Testis (tissue), 3 donors: ENCODE measurements around the gene GBA3. TPM values are rescaled to one million over a fixed set of nuclear protein-coding genes. Genes with fewer than 3 reads are reported as not detected.

ENCODE experiments used
- DNase-seq: peaks from one replicate; pipeline ENCODE4 v3.0.0-alpha.2; 2019
- H3K27ac ChIP-seq, 2 donors: fragments of 200-600 bp; sonication (generic); one replicate each; pipeline ENCODE4 v1.5.1; 2019
- H3K27me3 ChIP-seq: fragments of 200-600 bp; sonication (generic); one replicate; pipeline ENCODE4 v1.5.1; 2019
- H3K36me3 ChIP-seq: fragments of 200-600 bp; sonication (generic); one replicate; pipeline ENCODE4 v1.5.1; 2017; ENCODE audit warnings: low read depth; ENCODE audit errors: missing control alignments
- H3K4me1 ChIP-seq: fragments of 200-600 bp; sonication (generic); one replicate; pipeline ENCODE4 v1.5.1; 2019
- H3K4me3 ChIP-seq, 2 donors: fragments of 200-600 bp; sonication (generic); one replicate each; pipeline ENCODE4 v1.5.1; 2017 to 2019
- H3K9me3 ChIP-seq: fragments of 200-600 bp; sonication (generic); one replicate; pipeline ENCODE4 v1.5.1; 2017
- CTCF ChIP-seq, 3 experiments: fragments of 450-650 bp in 2 of 3; fragments of 200-600 bp in 1 of 3; sonication (generic) in 1 of 3; IDR thresholded peaks; one replicate each; pipeline ENCODE4 v1.5.1; 2016 to 2019; ENCODE audit warnings: antibody characterized with exemption in 3 of 3, mild to moderate bottlenecking in 2 of 3, moderate library complexity in 1 of 3
- POLR2A ChIP-seq: fragments of 450-650 bp; IDR thresholded peaks from one replicate; pipeline ENCODE4 v1.6.1; 2017; ENCODE audit warnings: antibody characterized with exemption, mild to moderate bottlenecking, moderate library complexity
- WGBS, 2 donors: methylation state at CpG; one replicate each; pipeline ENCODE4 v1.1.5; 2018; 5-methylcytosine and 5-hydroxymethylcytosine counted together
- intact Hi-C: fragments of 100-400 bp; cut with DNase I; formaldehyde crosslinking; loops from one replicate; pipeline ENCODE4 v1.15.1; 2023; ENCODE audit warnings: low total_unique reads
- polyA plus RNA-seq: library from polyadenylated mRNA; stranded (reverse); fragments of 350-450 nt; fragmentation: Illumina TruSeq; extraction: RNeasy Lipid Tissue Mini Kit (QIAGEN cat#74804); gene quantifications from one replicate; pipeline ENCODE4 v1.2.3, GENCODE V29; 2014; ENCODE audit warnings: low read depth, low replicate concordance; ENCODE audit not compliant: insufficient read depth
- total RNA-seq, 2 donors: library from RNA; depleted of rRNA; stranded (reverse); fragments of >200 nt; gene quantifications; one replicate each; pipeline ENCODE4 v1.2.3, GENCODE V29; 2016

The GBA3 gene
- total and polyA plus RNA-seq, 3 donors from 2014 or later: 3.5 to 5.1 (median 4.9) TPM

- 80% methylated on average over 6 of the region's 6 CpGs for WGBS, 2 donors
- intact Hi-C loops: no loop called here
- no peak overlapping the region for H3K4me3 ChIP-seq
- H3K27me3 ChIP-seq: no peaks in the 10 kb centered on the region
- H3K9me3 ChIP-seq: no peaks in the 10 kb centered on the region
- DNase-seq: no peak
- H3K36me3 ChIP-seq: no peaks in the 10 kb centered on the region
- H3K4me1 ChIP-seq: no peaks in the 10 kb centered on the region
- no peak overlapping the region for H3K27ac ChIP-seq
- no peak for TF ChIP-seq CTCF (IDR thresholded peaks at IDR 0.05)
- TF ChIP-seq POLR2A: no peak
Observed at GRCh38 chr4:22703912-22704311, 11.2 kb downstream of the GBA3 start.

DNA sequence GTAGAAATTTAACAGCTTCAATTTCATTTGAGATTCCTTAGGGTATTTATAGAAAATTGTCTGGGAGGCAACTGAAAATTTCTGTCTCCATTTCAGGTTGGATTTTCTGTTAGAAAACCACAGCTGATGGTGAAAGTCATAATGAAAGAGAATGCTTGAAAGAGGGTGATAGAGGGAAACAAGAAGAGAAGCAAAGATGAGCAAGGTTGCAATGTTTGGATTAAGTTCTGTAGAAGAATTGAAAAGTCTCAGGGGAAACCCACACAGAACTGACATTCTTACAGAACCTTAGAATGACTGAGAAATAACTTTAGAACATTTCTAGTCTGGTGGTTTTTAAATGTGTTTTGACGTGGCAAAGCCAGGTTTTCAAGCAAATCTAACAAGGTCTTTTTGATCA is 14.7 kb downstream of the GBA3 start:
- WGBS, 2 donors: 88 to 89% methylated on average over 1 of the region's 1 CpG

GRCh38 chr4:22708961-22709360 is 16.2 kb downstream of the GBA3 start:
- WGBS, 2 donors: 72 to 83% methylated on average over 3 of the region's 3 CpGs
- H3K9me3 ChIP-seq: no peaks in the 10 kb centered on the region
- H3K27ac ChIP-seq: no peak overlapping the region
- H3K4me3 ChIP-seq: no peak overlapping the region
- no peak for TF ChIP-seq POLR2A
- no peak for TF ChIP-seq CTCF (IDR thresholded peaks at IDR 0.05)
- intact Hi-C loops: no loop called here
- no peaks in the 10 kb centered on the region for H3K27me3 ChIP-seq
- no peak for DNase-seq
- H3K36me3 ChIP-seq: no peaks in the 10 kb centered on the region
- no peaks in the 10 kb centered on the region for H3K4me1 ChIP-seq

More for the DNA sequence above, 14.7 kb downstream of the GBA3 start:
- Histone ChIP-seq H3K4me1 (no peaks in the 10 kb centered on the region), H3K27ac (no peak overlapping the region), H3K4me3 (no peak overlapping the region), H3K36me3 (no peaks in the 10 kb centered on the region), H3K9me3 (no peaks in the 10 kb centered on the region), H3K27me3 (no peaks in the 10 kb centered on the region)
- TF ChIP-seq POLR2A (no peak), CTCF (IDR thresholded peaks at IDR 0.05) (no peak)
- no peak for DNase-seq
- intact Hi-C loops: no loop called here

DNA sequence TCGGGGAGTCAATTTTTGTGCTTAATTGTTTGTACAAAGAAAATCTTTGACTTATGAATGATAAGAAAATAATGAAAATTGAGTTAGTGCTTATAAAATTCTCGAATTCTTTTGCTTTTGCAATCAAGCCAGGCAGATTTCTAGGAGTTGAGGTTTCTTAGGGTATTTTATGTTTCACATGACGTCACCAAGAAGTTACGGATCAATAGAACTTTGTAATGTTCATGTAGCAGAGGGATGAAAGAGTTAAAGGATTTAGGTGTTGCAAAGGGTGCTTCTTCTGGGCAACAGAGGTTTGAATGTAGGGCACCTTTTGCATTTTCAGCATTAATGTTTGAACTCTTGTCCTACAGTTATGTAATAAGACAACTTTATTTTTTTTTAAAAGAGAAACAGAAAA is 19.4 kb downstream of the GBA3 start:
- Histone ChIP-seq H3K27ac (no peak overlapping the region), H3K4me3 (no peak overlapping the region), H3K27me3 (no peaks in the 10 kb centered on the region), H3K9me3 (no peaks in the 10 kb centered on the region), H3K36me3 (no peaks in the 10 kb centered on the region), H3K4me1 (no peaks in the 10 kb centered on the region)
- WGBS, 2 donors: 78 to 82% methylated on average over 4 of the region's 4 CpGs
- TF ChIP-seq POLR2A (no peak), CTCF (IDR thresholded peaks at IDR 0.05) (no peak)
- intact Hi-C loops: no loop called here
- no peak for DNase-seq

GRCh38 chr4:22712529-22712928 is 19.8 kb downstream of the GBA3 start:
- 74 to 82% methylated on average over 7 of the region's 7 CpGs for whole genome bisulfite sequencing, 2 donors
- H3K4me1 ChIP-seq: no peaks in the 10 kb centered on the region
- intact Hi-C loops: no loop called here

More at GRCh38 chr4:22712529-22712928, 19.8 kb downstream of the GBA3 start:
- H3K36me3 ChIP-seq: no peaks in the 10 kb centered on the region
- H3K9me3 ChIP-seq: no peaks in the 10 kb centered on the region
- no peak for DNase-seq
- no peak overlapping the region for H3K4me3 ChIP-seq
- H3K27me3 ChIP-seq: no peaks in the 10 kb centered on the region
- TF ChIP-seq CTCF (IDR thresholded peaks at IDR 0.05) (no peak), POLR2A (no peak)
- H3K27ac ChIP-seq: no peak overlapping the region
